GM19025 (cell line): ENCODE data around the gene SEC62.

Experiments
- ATAC-seq: cut with Tn5 transposase; IDR thresholded peaks from one replicate; pipeline ENCODE4 v1.9.1; 2021; ENCODE audit warnings: mild to moderate bottlenecking, low read depth, moderate library complexity; ENCODE audit not compliant: unreplicated experiment

SEC62 gene

GRCh38 chr3:169966951-169967915 is 626 bp downstream of the SEC62 start:
- ATAC-seq, result peak; percentile 30

GRCh38 chr3:169968224-169968885 is 1.7 kb downstream of the SEC62 start:
- no peak for ATAC-seq

GRCh38 chr3:169969174-169970095 is 2.8 kb downstream of the SEC62 start:
- ATAC-seq, result no peak

- no peak for ATAC-seq
Measured at GRCh38 chr3:169970847-169971246, 4.2 kb downstream of the SEC62 start.

- no peak for ATAC-seq
Measured at GRCh38 chr3:169971522-169971921, 4.9 kb downstream of the SEC62 start.

- ATAC-seq, result no peak
Measured at GRCh38 chr3:169980055-169980454, 13.4 kb downstream of the SEC62 start.

GRCh38 chr3:169984292-169984691 is 17.7 kb downstream of the SEC62 start:
- ATAC-seq, result no peak

- ATAC-seq, result no peak
Measured at GRCh38 chr3:169990431-169990830, 23.8 kb downstream of the SEC62 start.

GRCh38 chr3:169992156-169992555 is 25.5 kb downstream of the SEC62 start:
- no peak for ATAC-seq

GRCh38 chr3:169992781-169993180 is 26.2 kb downstream of the SEC62 start:
- no peak for ATAC-seq

- no peak for ATAC-seq
Measured at GRCh38 chr3:169993761-169994160, 27.2 kb downstream of the SEC62 start.

- ATAC-seq, result no peak
Measured at GRCh38 chr3:169996063-169996462, 29.5 kb downstream of the SEC62 start.

- peak; percentile 20 for ATAC-seq
Measured at GRCh38 chr3:169998668-169999131, 32.1 kb downstream of the SEC62 start.

- peak; percentile 85 for ATAC-seq
Measured at GRCh38 chr3:169999433-169999832, 32.8 kb downstream of the SEC62 start.

- no peak for ATAC-seq
Measured at GRCh38 chr3:170000051-170000450, 33.4 kb downstream of the SEC62 start.

GRCh38 chr3:170002231-170002630 is 35.6 kb downstream of the SEC62 start:
- ATAC-seq, result no peak

GRCh38 chr3:170002879-170003278 is 36.3 kb downstream of the SEC62 start:
- no peak for ATAC-seq

GRCh38 chr3:170003881-170004356 is 37.3 kb downstream of the SEC62 start:
- ATAC-seq, result no peak

GRCh38 chr3:170007031-170007663 is 40.5 kb downstream of the SEC62 start:
- peak; percentile 72 for ATAC-seq

- ATAC-seq, result no peak
Measured at GRCh38 chr3:170010498-170010897, 43.9 kb downstream of the SEC62 start.
